PC-3 (cell line): Measurements from ENCODE around the gene IGFBP2. TPM values are rescaled to one million over a fixed set of nuclear protein-coding genes. Genes with fewer than 3 reads are reported as not detected.

Experiments used
- ATAC-seq: fragments of 200-7000 bp; cut with Tn5 transposase; 2 replicates; pipeline ENCODE4 v1.9.1; 2020; ENCODE audit warnings: mild to moderate bottlenecking, moderate library complexity
- BruUV-seq: library from RNA; stranded (reverse); fragments of 400-500 nt; replicated peaks from 2 replicates; lab custom pipeline; 2021; lab: Mats Ljungman, UMichigan
- CTCF ChIA-PET: fragments of 300-600 bp; sonication (Branson Sonifier 250); formaldehyde crosslinking; loops from one replicate; lab custom pipeline; 2022; ENCODE audit warnings: antibody characterized with exemption; lab: Charles Lee
- POLR2A ChIA-PET: fragments of 300-600 bp; sonication (Branson Sonifier 250); formaldehyde crosslinking; loops from one replicate; lab custom pipeline; 2022; ENCODE audit warnings: antibody characterized with exemption; ENCODE audit not compliant: unreplicated experiment; lab: Charles Lee
- DNase-seq: peaks from one replicate; pipeline ENCODE4 v3.0.0-alpha.2; 2015
- H2AFZ ChIP-seq: fragments of 300-600 bp; sonication (generic); 2 replicates; pipeline ENCODE4 v1.6.0; 2016; ENCODE audit warnings: antibody characterized with exemption, low read length
- H3F3A ChIP-seq: fragments of 300-600 bp; sonication (generic); one replicate; pipeline ENCODE4 v1.6.0; 2017; ENCODE audit warnings: antibody characterized with exemption, low read length, control low read depth, mild to moderate bottlenecking; ENCODE audit not compliant: unreplicated experiment
- H3K27ac ChIP-seq: fragments of 300-600 bp; sonication (generic); 2 replicates; pipeline ENCODE4 v1.5.1; 2016; ENCODE audit warnings: mild to moderate bottlenecking, low read length
- H3K27me3 ChIP-seq: fragments of 300-600 bp; sonication (generic); 2 replicates; pipeline ENCODE4 v1.6.1; 2016; ENCODE audit warnings: low read length, mixed read lengths
- H3K36me3 ChIP-seq: fragments of 300-600 bp; sonication (generic); 2 replicates; pipeline ENCODE4 v1.6.1; 2016; ENCODE audit warnings: low read depth, mixed run types, low read length, mixed read lengths
- H3K4me1 ChIP-seq: fragments of 300-600 bp; sonication (generic); 2 replicates; pipeline ENCODE4 v1.5.1; 2016; ENCODE audit warnings: low read length; ENCODE audit not compliant: insufficient read depth
- H3K4me2 ChIP-seq: fragments of 300-600 bp; sonication (generic); 2 replicates; pipeline ENCODE4 v1.6.0; 2016; ENCODE audit warnings: low read length
- H3K4me3 ChIP-seq: fragments of 300-600 bp; sonication (generic); 2 replicates; pipeline ENCODE4 v1.5.1; 2016; ENCODE audit warnings: mild to moderate bottlenecking, low read length, mixed read lengths
- H3K79me2 ChIP-seq: fragments of 300-600 bp; sonication (generic); 2 replicates; pipeline ENCODE4 v1.6.1; 2017; ENCODE audit warnings: low read length, mixed read lengths
- H3K9ac ChIP-seq: fragments of 300-600 bp; sonication (generic); 2 replicates; pipeline ENCODE4 v1.6.0; 2016; ENCODE audit warnings: mild to moderate bottlenecking, low read length
- H3K9me2 ChIP-seq: fragments of 300-600 bp; sonication (generic); replicated peaks from 2 replicates; pipeline ENCODE4 v1.6.1; 2016; ENCODE audit warnings: mixed run types, low read length, mixed read lengths
- H3K9me3 ChIP-seq: fragments of 300-600 bp; sonication (generic); 2 replicates; pipeline ENCODE4 v1.6.1; 2016; ENCODE audit warnings: low read length, mixed read lengths
- H4K20me1 ChIP-seq: fragments of 300-600 bp; sonication (generic); 2 replicates; pipeline ENCODE4 v1.6.1; 2016; ENCODE audit warnings: low read length, mixed read lengths
- CTCF ChIP-seq: fragments of 300-600 bp; sonication (generic); conservative IDR thresholded peaks from 2 replicates; pipeline ENCODE4 v1.5.1; 2017; ENCODE audit warnings: antibody characterized with exemption, low read depth, mild to moderate bottlenecking, low read length
- EZH2 ChIP-seq: fragments of 300-600 bp; sonication (generic); IDR thresholded peaks from one replicate; pipeline ENCODE4 v1.6.1; 2017; ENCODE audit warnings: antibody characterized with exemption, mild to moderate bottlenecking, low read length; ENCODE audit not compliant: unreplicated experiment
- EZH2phosphoT487 ChIP-seq: fragments of 300-600 bp; sonication (generic); IDR thresholded peaks from 2 replicates; pipeline ENCODE4 v1.6.1; 2018; ENCODE audit warnings: mild to moderate bottlenecking, antibody characterized with exemption, low read length, borderline replicate concordance
- intact Hi-C: fragments of 100-400 bp; cut with micrococcal nuclease; formaldehyde crosslinking; loops from 2 replicates; pipeline ENCODE4 v1.9.0; 2023
- total RNA-seq: library from RNA; depleted of rRNA; stranded (reverse); fragments of >200 nt; gene quantifications from 2 replicates; pipeline ENCODE4 v1.2.3, GENCODE V29; 2014

IGFBP2 gene
- total RNA-seq, 1 experiment from 2014 or later = 174 TPM

DNA sequence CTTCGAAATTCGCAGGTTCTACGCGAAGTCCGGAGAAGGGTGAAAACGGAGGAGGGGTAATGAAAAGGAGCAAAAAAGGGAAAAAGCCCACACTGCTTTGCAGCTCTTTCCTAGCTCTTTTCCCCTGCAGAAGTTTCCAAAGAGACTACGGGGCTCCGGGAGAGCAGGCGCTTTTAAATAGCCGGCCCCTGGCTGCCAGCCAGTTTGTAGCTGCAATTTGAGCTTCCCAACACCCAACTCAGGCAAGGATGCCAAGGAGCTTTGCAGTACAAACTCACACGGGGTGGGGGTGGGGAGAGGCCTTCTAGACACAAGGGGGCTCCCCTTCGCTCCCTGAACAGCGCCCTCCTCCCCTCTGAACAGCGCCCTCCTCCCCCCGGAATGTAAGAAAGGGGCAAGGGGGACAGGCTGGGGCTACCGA is 62.2 kb downstream of the IGFBP2 start, which contains the start of gene IGFBP5:
Gene IGFBP5, minus strand, starts transcription at position 149 of the 421 bp plus-strand sequence. CDS start 774 bp downstream, outside the sequence.
- ChIA-PET POLR2A (no interaction called here), CTCF (interaction anchor here (0.7 to 1.1 kb wide), 2 partner anchors 815 to 1104 kb away, joined by 8 to 10 read pairs; no protein-coding TSS in a partner anchor)
- BruUV-seq = no TSS peak
- peak within 1 kb of the TSS; percentile 17; the same call in 1 of the 2 replicates for H3K9ac ChIP-seq
- H3K36me3 ChIP-seq = no peaks in the 10 kb centered on the region
- intact Hi-C loops = loop anchor here (5.0 to 10.0 kb wide), 3 partner anchors 472 to 672 kb away; no protein-coding TSS in a partner anchor
- TF ChIP-seq CTCF = peak; percentile 32; the same call in 1 of the 2 replicates
- TF ChIP-seq EZH2 = no peak
- H3K4me1 ChIP-seq = peaks cover 50% of the 10 kb centered on the region
- ATAC-seq = no peak
- no peaks in the 10 kb centered on the region for H3K9me2 ChIP-seq
- H2AFZ ChIP-seq = peak within 1 kb of the TSS; percentile 71
- H4K20me1 ChIP-seq = no peaks in the 10 kb centered on the region
- peak within 1 kb of the TSS; percentile 83 for H3K4me3 ChIP-seq
- H3K27me3 ChIP-seq = no peaks in the 10 kb centered on the region
- no peaks in the 10 kb centered on the region for H3F3A ChIP-seq
- no peak within 1 kb of the TSS for H3K27ac ChIP-seq
- H3K9me3 ChIP-seq = no peaks in the 10 kb centered on the region
- peak within 1 kb of the TSS; percentile 95 for H3K4me2 ChIP-seq
- DNase-seq = peak; percentile 81
- no peaks in the 10 kb centered on the region for H3K79me2 ChIP-seq

- no peaks in the 10 kb centered on the region for H4K20me1 ChIP-seq
- H3K79me2 ChIP-seq = no peaks in the 10 kb centered on the region
- H3K27ac ChIP-seq = no peak overlapping the region
- H3K4me3 ChIP-seq = no peak overlapping the region
- H3K9me2 ChIP-seq = no peaks in the 10 kb centered on the region
- no peak for ATAC-seq
- H3K4me1 ChIP-seq = peaks cover 51% of the 10 kb centered on the region
- ChIA-PET POLR2A (no interaction called here), CTCF (no interaction called here)
- BruUV-seq = no TSS peak
- H2AFZ ChIP-seq = no peak overlapping the region
- no peaks in the 10 kb centered on the region for H3K9me3 ChIP-seq
- no peaks in the 10 kb centered on the region for H3K36me3 ChIP-seq
- TF ChIP-seq EZH2 = no peak
- no peak for TF ChIP-seq EZH2phosphoT487
- no peak for TF ChIP-seq CTCF
- no peak overlapping the region for H3K9ac ChIP-seq
- H3K27me3 ChIP-seq = no peaks in the 10 kb centered on the region
- no peak for DNase-seq
- H3K4me2 ChIP-seq = peak overlapping the region; percentile 49
- intact Hi-C loops = loop anchor here (1.0 to 10.0 kb wide), 4 partner anchors 471 to 814 kb away; no protein-coding TSS in a partner anchor
- no peaks in the 10 kb centered on the region for H3F3A ChIP-seq
Observed at GRCh38 chr2:216696321-216696720, 63.1 kb downstream of the IGFBP2 start.
